ENCODE results near the gene GABRG3. TPM values are rescaled to one million over a fixed set of nuclear protein-coding genes. Genes with fewer than 3 reads are reported as not detected.

Gene GABRG3
- total and polyA plus RNA-seq, 2 donors from 2014 or later = not detected

GRCh38 chr15:26954403-26954802 lies 16.6 kb upstream of the GABRG3 start:
- Histone ChIP-seq H3K9ac (ENCODE audit: low read length in 3 of 3) (no peak overlapping the region), H3K4me3 (ENCODE audit: low read length in 3 of 3) (peak overlapping the region in 1 of 3 donors; percentile 19), H3K27ac (ENCODE audit: low read depth in 2 of 2, low read length in 2 of 2) (no peak overlapping the region), H3K9me3 (ENCODE audit: control insufficient read depth in 2 of 3, insufficient read depth in 1 of 3, low read length in 3 of 3) (peaks cover 0 to 8% (median 0%) of the 10 kb centered on the region in 3 donors), H3K27me3 (ENCODE audit: control insufficient read depth, insufficient read depth, low read length) (no peaks in the 10 kb centered on the region), H3K4me1 (ENCODE audit: control insufficient read depth in 2 of 3, insufficient read depth in 2 of 3, low read depth in 1 of 3, low read length in 3 of 3) (no peaks in the 10 kb centered on the region), H3K36me3 (ENCODE audit: control insufficient read depth in 2 of 3, insufficient read depth in 3 of 3, low read length in 3 of 3) (no peaks in the 10 kb centered on the region)
- intact Hi-C loops (cut with DNase I) = no loop called here
- TF ChIP-seq, protein P1, sequence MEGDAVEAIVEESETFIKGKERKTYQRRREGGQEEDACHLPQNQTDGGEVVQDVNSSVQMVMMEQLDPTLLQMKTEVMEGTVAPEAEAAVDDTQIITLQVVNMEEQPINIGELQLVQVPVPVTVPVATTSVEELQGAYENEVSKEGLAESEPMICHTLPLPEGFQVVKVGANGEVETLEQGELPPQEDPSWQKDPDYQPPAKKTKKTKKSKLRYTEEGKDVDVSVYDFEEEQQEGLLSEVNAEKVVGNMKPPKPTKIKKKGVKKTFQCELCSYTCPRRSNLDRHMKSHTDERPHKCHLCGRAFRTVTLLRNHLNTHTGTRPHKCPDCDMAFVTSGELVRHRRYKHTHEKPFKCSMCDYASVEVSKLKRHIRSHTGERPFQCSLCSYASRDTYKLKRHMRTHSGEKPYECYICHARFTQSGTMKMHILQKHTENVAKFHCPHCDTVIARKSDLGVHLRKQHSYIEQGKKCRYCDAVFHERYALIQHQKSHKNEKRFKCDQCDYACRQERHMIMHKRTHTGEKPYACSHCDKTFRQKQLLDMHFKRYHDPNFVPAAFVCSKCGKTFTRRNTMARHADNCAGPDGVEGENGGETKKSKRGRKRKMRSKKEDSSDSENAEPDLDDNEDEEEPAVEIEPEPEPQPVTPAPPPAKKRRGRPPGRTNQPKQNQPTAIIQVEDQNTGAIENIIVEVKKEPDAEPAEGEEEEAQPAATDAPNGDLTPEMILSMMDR (IDR thresholded peaks at IDR 0.05; ENCODE audit: borderline replicate concordance, extremely low read depth, insufficient read depth) = no peak
- no peak for DNase-seq
- FAIRE-seq = no peak

DNA sequence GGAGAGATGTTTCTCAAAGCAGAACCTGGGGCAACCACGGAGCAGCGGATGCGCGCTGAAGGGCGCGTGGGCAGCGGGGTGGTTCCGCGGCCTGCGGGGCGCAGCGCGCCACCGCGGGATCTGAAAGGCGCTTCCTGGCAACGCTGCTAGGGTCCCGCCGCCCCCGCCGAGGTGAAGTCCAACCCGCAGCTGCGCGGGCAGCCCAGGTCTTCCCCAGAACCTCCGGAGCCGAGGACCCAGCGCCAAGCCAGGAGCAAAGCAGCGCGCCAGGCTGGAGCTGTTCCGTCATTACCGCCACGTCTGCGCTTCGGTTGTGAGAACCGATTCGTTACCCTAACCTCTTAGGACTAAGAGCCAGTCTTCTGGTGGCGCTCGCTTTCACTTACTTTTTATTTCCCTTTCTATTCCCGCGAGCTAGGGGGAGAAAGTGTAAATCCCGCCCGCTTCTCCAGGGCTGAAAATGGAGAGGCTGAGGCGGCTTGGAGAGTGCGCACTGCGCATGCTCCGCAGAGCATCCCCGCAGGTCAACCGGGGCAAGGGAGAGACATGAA lies 3.2 kb upstream of the GABRG3 start:
- no peak overlapping the region for H3K27ac ChIP-seq (ENCODE audit: low read depth in 2 of 2, low read length in 2 of 2)
- intact Hi-C loops (cut with DNase I) = no loop called here
- peak overlapping the region in 1 of 3 donors; percentile 4 for H3K9ac ChIP-seq (ENCODE audit: low read length in 3 of 3)
- TF ChIP-seq, protein P1 (IDR thresholded peaks at IDR 0.05; ENCODE audit: borderline replicate concordance, extremely low read depth, insufficient read depth) = no peak
- no peaks in the 10 kb centered on the region for H3K9me3 ChIP-seq (ENCODE audit: control insufficient read depth in 2 of 3, insufficient read depth in 1 of 3, low read length in 3 of 3)
- no peaks in the 10 kb centered on the region for H3K36me3 ChIP-seq (ENCODE audit: control insufficient read depth in 2 of 3, insufficient read depth in 3 of 3, low read length in 3 of 3)
- DNase-seq (peak in 4 of 5 donors; percentile 78 to 84 (median 80)), FAIRE-seq (no peak)
- peak overlapping the region in 1 of 3 donors; percentile 48 for H3K4me3 ChIP-seq (ENCODE audit: low read length in 3 of 3)
- no peaks in the 10 kb centered on the region for H3K4me1 ChIP-seq (ENCODE audit: control insufficient read depth in 2 of 3, insufficient read depth in 2 of 3, low read depth in 1 of 3, low read length in 3 of 3)
- H3K27me3 ChIP-seq (ENCODE audit: control insufficient read depth, insufficient read depth, low read length) = peaks cover 3% of the 10 kb centered on the region

DNA sequence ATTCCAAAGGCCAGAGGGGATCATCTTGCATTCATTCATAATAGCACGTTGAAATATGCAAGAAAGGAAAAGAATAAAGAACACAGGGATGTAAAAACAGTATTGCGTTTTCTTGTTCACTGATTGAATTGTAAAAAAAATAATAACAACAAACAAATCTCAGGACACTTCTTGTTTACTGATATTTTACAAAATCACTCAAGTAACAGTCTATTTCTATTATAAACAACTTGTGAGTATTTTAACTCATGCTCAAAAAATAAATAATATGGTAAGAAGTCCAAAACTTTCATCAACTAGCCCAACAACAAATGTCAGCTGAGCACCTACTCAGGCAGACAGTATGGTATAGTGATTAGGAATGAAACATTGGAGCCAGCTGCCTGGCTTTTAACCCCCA lies 2.2 kb upstream of the GABRG3 start:
- no peaks in the 10 kb centered on the region for H3K4me1 ChIP-seq (ENCODE audit: control insufficient read depth in 2 of 3, insufficient read depth in 2 of 3, low read depth in 1 of 3, low read length in 3 of 3)
- H3K9ac ChIP-seq (ENCODE audit: low read length in 3 of 3) = no peak overlapping the region
- H3K27ac ChIP-seq (ENCODE audit: low read depth in 2 of 2, low read length in 2 of 2) = no peak overlapping the region
- FAIRE-seq (no peak), DNase-seq (no peak)
- no peaks in the 10 kb centered on the region for H3K9me3 ChIP-seq (ENCODE audit: control insufficient read depth in 2 of 3, insufficient read depth in 1 of 3, low read length in 3 of 3)
- intact Hi-C loops (cut with DNase I) = no loop called here
- no peak overlapping the region for H3K4me3 ChIP-seq (ENCODE audit: low read length in 3 of 3)
- H3K36me3 ChIP-seq (ENCODE audit: control insufficient read depth in 2 of 3, insufficient read depth in 3 of 3, low read length in 3 of 3) = no peaks in the 10 kb centered on the region
- TF ChIP-seq, protein P1 (IDR thresholded peaks at IDR 0.05; ENCODE audit: borderline replicate concordance, extremely low read depth, insufficient read depth) = no peak
- peaks cover 3% of the 10 kb centered on the region for H3K27me3 ChIP-seq (ENCODE audit: control insufficient read depth, insufficient read depth, low read length)
